Activated naive CD4-positive, alpha-beta T cell treated with anti-CD3 and anti-CD28 coated beads, Interleukin-2, amount 10 ng/mL, durations not matched to agents 5 hours and 36 hours (primary cell): ENCODE data around the gene IL2. TPM values are rescaled to one million over a fixed set of nuclear protein-coding genes. Genes with fewer than 3 reads are reported as not detected.

ENCODE experiments used
- total RNA-seq, 2 experiments: library from RNA; stranded (reverse); gene quantifications; one replicate each; pipeline ENCODE4 v1.2.3, GENCODE V29; 2021

IL2 gene
- total RNA-seq = under 1 TPM; 0.31 to 0.60 TPM

GRCh38 chr4:122456231-122457116, at the start of gene IL2:
Gene IL2, minus strand, starts transcription at chr4:122456725. Its CDS starts 285 bp downstream, at chr4:122456440.

Other genes starting within 250 kb of the IL2 start
- not detected for gene ADAD1, start 77.7 kb downstream of the IL2 start, total RNA-seq
- gene IL21, start 164.3 kb upstream of the IL2 start, total RNA-seq = under 1 TPM; 0.36 to 0.50 TPM